ENCODE data around the gene KIF23.
"Not testable (repeated sequence)": the region's sequence is repeated elsewhere in the genome, so short reads cannot be mapped to it uniquely, and the experiment has no call there.

KIF23 gene

DNA sequence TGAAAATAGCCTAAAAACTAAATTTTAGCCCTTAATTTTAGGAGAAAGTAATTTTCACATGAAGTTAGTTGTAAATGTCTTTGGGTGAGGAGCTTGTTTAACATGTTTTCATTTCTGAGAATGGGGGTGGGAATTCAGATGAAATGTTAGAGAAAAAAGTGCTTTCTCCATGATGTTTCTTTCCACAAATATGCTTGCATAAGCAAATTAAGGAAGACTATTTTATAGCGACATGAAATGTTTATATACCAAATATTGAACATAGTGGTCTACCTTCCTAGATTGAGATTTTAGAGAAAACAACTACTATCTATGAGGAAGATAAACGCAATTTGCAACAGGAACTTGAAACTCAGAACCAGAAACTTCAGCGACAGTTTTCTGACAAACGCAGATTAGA, 25.5 kb downstream of the KIF23 start:
- DNase-seq = no peak

DNA sequence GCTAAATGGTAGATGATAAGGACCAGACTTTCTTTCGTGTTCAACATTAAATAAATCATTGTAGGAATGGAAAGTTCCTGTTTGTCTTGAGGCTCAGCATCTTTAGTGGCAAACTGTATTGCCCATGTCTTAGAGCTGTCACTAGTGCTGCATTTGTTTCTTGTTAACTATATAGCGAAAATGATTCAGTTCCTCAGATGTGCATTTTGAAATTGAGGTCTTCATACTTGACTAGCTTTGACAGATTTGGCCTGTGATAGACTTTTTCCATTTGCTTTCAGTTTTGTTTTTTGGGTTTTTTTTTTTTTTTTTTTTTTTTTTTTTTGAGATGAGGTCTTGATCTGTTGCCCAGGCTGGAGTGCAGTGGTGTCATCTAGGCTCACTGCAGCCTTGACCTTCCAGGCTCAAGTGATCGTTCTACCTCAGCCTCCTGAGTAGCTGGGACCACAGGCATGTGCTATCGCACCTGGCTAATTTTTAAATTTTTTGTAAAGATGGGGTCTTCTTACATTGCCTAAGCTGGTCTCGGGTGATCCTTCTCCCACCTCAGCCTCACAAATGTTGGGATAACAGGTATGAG, 29.0 kb downstream of the KIF23 start:
- DNase-seq = no peak

DNA sequence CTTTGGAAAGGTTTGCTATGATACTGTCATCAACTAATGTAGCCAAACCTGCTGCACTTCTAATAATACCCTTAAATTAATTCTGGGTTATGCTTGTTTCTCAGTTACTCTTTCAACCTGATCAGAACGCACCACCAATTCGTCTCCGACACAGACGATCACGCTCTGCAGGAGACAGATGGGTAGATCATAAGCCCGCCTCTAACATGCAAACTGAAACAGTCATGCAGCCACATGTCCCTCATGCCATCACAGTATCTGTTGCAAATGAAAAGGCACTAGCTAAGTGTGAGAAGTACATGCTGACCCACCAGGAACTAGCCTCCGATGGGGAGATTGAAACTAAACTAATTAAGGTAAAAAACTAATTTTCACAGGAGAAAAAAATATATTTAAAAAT, 30.5 kb downstream of the KIF23 start:
- DNase-seq = no peak

DNA sequence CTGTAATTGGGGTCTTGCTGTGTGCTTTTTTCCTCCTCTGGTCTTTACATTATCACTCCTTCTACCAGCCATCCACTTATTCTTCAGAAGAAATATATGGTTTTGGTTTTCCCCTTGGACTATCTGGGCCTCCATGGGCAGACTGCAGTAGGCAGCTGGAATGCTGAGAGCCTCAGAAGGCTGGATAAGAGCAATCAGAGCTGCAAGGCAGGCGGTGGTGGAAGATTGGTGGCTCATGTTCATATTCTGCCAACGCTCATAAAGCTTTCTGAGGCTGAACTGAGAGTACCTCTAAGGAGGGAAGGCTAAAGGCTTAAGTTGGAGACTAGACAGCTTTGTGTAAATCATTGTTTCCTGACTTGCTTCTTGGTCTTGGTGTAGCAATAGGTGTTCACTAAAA, 32.8 kb downstream of the KIF23 start:
- DNase-seq = no peak

DNA sequence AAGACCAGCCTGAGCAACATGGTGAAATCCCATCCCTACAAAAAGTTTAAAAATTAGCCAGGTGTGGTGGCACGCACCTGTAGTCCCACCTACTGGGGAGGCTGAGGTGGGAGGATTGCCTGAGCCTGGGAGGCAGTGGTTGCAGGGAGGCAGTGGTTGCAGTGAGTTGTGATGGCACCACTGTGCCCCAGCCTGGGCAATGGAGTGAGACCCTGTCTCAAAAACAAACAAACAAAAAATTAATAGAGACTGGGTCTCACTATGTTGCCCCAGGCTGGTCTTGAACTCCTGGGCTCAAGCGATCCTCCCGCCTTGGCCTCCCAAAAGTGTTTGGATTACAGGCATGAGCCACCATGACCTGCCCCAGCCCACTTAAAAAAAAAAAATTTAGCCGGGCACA, 36.1 kb downstream of the KIF23 start:
- not testable (repeated sequence) for DNase-seq

DNA sequence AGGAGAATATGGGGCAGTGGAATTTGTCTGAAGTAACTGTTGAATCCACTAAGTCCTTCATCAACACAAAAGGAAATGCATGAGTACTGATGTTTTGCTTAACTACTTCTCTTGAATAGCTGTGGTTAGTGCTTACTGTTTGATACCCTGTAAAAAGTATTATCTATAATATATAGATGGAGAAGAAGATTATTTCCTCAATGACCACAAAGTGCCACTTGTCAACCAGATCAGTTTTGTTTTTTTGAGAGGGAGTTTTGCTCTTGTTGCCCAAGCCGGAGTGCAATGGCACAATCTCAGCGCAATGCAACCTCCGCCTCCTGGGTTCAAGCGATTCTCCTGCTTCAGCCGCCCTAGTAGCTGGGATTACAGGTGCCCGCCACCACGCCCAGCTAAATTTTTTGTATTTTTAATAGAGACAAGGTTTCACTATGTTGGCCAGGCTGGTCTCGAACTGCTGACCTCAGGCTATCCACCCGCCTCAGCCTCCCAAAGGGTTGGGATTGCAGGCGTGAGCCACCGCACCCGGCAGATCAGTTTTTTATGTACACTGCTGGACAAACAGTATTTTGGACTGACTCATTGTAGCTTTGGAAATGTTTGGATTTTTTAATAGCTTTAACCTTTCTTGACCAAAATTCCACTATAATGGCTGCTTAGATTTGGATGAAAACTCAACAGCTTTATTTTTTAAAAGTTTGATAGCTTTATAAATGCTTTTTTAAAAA, 37.0 kb downstream of the KIF23 start:
- DNase-seq = no peak

DNA sequence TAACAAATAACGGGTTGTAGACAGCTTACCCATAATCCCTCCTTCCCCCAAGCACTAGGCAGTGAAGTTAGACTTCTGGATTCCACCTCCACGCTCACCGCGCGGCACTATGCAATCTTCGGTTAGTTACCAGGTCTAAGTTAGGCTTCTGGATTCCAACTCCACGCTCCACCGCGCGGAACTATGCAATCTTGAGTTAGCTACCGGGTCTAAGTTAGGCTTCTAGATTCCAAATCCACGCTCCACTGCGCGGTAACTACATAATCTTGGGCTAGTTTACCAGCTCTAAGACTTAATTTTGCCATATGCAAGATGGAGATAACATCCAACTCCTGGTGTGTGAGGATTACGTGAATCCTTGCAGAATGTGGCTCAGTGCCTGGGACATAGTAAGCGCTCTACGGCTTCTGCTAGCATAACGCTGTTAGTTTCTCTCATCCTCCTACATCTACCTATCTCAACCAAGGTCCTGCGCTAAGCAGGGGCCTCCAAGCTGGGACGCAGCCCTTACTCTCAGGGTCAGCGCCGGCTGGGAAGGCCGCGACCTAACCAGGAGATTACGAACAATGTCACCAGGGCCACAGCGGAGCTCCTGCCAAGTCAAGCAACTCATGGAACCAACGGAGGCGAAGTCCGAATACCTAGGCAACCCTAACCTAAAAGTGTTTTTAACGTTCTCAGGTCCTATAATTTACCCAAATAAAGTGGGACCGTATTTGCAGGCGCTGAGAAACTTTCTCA, 38.0 kb downstream of the KIF23 start:
- peak; percentile 89 for DNase-seq

DNA sequence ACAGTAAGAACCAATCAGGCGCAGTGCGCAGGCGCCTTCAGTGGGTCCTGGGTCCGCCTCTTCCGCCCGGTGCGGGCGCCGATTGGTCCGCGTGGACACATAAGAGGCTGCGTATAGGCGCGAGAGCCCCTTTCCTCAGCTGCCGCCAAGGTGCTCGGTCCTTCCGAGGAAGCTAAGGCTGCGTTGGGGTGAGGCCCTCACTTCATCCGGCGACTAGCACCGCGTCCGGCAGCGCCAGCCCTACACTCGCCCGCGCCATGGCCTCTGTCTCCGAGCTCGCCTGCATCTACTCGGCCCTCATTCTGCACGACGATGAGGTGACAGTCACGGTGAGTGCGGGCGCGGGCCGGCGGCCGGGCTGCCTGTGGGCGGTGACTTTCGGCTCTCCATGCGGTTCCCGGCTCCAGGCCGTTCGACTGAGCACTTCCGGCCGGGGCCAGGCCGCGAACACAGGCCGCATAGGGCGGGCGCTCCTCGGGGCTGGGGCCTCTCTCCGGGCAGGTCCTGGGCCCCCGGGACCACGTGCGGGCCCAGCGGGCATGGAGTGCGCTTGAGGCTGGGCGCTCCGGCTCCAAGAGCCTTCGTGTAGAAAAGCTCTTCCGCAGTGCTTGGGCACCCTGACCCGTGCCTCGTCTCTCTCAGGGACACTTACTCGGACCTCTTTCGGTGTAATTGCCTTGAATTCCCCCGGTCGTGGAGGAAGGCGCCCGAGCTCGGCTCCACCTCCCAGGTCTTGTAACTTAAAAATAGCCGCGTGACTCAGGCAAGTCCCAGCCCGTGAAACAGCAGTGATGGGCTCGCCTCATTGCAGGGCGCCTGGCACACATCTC, 38.8 kb downstream of the KIF23 start, which contains the start of gene RPLP1:
RPLP1 (plus strand) TSS at position 127 of the 830 bp plus-strand sequence; CDS start at position 258, 131 bp downstream.
- DNase-seq = peak; percentile 97

DNA sequence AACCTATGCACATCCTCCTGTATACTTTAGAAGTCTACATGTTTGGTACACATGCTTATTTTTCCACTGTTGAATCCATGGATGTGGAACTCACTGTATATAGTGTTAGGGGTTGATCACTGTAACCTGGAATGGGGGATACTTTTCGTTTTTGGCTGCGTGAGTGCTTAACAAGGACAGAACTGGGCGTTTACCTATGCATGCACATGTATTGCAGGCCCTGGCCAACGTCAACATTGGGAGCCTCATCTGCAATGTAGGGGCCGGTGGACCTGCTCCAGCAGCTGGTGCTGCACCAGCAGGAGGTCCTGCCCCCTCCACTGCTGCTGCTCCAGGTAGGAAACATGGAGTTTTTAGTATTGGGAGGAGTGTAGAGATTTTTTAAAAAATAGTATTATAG, 40.8 kb downstream of the KIF23 start:
- DNase-seq = peak; percentile 23

DNA sequence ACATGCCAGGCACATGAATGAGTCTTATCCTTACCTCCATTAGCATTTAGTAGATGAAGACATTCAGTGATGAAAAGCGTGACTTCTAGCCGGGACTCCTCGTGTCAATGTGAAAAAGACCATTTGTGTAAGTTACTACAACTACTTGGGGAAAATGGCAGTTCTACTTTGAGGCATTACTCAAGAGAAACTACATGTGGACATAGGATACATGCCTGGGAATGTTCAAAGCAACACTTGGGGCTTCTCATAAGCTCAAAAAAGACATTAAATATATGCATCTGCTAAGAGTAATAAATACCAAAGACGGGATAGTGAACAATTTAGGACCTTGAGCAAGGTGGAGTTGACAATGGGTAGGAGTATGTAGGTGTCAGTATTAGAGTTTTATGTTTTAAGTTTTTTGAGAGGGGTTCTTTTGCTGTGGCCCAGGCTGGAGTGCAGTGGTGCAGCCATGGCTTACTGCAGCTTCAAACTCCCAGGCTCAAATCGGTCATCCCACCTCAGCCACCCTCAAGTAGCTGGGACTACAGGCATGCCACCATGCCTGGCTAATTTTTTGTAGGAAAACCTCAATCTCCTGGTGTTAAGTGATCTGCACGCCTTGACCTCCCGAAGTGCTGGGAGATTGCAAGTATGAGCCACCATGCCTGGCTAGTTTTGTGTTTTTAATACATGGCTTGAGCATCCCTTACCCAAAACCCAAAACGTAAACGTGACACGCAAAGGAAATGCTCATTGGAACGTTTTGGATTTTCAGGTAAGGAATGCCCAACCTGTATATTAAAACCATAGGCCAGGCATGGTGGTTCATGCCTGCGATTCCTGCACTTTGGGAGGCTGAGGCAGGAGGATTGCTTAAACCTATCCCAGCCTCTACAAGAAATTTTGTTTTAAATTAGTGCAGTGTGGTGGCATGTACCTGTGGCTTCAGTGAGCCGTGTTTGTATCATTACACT, 42.3 kb downstream of the KIF23 start:
- peak; percentile 28 for DNase-seq

DNA sequence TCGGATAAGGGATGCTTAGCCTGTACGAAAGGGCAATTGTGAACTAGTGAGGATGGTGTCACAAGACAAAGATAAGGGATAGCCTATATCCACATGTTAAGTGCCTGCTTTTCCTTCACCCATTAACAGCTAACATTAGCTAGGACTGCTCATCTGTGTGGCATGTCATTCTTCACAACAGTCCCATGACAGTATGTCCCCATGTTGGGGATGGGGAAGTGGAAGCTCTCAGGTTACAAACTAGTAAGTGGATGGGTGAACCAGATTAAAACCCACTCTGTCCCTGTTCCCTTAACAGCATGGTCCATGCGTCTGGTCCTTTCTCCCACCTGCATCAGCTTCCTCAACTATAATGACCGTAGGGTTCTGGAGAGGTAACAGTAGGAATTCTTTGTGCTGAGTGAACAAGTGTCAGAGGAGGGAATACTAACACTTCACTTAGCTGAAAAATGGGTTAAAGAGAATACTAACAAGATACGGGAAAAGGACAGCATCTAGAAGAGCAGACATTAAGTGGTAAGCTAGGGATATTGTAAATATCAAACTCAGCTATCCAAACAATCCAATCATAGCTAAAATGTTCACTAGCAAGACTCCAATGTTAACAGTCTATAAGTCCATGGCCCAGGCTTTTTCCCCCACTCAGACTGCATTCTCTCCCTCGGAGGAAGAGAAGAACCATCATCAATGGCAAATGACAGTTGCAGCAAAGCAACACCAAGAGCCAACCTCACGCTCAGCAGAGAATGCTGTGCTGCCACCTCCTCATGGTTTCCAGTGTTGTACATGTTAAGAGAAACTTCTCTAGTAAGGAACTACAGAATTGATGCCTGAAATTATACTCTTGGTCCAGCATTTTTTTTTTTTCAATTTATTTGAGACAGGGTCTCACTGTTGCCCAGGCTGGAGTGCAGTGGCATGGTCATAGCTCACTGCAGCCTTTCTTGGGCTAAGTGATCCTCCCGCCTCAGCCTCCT, 43.4 kb downstream of the KIF23 start:
- peak; percentile 53 for DNase-seq

DNA sequence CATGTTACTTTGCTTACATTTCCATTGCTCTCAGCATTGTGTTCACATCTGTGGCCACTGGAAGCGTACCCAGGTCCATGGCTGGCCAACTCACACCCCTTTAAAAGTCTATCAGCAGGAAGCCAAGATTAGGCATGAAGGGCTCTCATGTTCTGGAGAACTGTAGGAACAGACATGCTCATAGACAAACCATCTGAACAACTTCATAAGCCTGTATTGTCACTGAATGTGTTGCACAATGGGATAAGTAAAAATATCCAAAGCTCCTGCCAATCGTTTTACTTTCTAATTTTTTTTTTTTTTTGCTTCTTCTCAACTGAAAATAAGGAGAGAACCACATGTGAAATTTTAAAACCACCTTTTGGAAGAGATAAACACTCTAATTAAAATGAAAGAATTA, 44.9 kb downstream of the KIF23 start:
- no peak for DNase-seq

DNA sequence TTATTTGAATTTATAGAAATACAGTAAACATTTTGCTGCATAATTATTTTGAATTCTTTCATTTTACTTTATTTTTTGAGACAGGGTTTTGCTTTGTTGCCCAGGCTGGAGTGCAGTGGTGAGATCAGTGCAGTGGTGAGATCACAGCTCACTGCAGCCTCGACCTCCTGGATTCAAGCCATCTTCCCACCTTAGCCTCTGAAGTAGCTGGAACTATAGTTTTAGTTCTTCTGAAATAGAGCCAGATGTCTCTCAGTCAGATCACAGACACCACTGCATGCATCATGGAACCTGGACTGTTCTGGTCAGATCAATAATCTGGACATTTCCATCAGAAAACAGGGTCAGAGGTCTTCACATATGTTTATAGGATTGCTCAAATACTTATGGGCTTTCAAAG, 46.3 kb downstream of the KIF23 start:
- DNase-seq = no peak

DNA sequence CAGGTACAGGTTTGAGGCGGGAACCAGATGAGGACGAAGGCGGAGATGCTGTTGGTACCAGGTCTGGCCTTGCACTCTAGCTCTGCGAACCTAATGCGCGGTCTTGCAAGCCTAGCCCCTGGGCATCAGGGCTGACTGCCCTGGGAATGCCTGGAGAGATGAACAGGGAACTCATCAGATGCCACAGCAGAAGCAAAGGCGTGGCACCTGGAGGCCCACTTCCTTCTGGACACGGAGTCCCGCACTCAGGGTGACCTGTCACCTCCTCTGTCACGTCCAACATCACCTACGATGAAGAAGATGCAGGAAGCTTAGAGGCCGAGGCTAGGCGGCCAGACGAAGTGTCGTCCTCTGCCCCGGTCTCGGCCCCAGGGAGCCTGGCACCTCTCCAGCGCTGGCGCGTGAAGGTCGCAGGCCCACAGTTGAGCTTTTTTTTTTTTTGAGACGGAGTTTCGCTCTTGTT, 47.9 kb downstream of the KIF23 start:
- no peak for DNase-seq

DNA sequence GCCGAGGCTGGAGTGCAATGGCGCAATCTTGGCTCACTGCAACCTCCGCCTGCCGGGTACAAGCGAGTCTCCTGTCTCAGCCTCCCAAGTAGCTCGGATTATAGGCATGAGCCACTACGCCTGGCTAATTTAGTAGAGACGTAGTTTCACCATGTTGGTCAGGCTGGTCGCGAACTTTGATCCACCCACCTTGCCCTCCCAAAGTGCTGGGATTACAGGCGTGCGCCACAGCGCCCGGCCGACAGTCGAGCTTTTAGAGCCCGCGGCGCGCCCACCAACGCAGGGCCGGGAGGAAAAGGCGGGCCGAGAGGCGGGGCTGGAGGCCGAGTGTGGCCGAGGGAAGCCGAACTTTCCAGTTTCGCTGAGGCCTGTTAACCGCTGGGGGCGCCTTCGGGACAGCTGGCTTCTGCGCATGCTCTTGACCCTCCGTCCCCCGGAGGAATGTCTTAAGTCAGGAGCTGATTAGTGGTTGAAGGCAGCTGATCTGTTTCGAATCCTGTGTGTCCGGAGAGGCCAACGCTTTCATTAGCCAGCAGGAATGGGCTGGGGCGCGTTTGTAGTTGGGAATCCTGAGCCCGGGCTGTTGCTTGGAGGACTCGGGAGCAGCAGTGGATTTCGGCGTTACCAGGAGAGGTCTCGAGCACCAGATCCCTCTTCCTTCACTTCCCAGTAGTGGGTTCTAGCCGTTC, 48.5 kb downstream of the KIF23 start:
- peak; percentile 96 for DNase-seq

DNA sequence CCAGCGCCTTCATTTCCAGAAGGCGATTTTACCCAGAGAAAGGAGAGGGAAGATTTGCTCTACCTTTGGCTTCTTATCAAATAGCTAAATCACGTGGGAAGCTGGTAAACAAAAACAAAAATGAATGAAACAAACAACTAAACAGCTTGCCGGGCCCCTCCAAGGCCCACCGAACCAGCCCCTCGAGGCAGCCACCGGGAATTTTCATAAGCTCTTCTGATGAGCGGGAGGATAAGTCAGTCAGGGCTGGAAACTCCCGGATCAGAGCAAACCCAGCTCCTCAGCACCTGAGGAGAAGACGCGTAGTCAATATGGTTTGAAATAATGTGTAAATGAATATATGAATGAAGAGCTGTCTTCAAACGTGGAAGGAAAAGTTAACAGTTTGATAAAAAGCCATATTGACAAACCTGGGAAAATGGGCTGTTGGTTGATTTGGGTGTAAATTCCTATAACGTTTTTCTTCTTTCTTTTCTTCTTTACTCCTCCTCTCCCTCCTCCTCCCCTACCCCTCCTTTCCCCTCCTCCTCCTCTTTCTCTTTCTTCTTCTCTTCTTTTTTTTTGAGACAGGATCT, 49.1 kb downstream of the KIF23 start:
- no peak for DNase-seq

DNA sequence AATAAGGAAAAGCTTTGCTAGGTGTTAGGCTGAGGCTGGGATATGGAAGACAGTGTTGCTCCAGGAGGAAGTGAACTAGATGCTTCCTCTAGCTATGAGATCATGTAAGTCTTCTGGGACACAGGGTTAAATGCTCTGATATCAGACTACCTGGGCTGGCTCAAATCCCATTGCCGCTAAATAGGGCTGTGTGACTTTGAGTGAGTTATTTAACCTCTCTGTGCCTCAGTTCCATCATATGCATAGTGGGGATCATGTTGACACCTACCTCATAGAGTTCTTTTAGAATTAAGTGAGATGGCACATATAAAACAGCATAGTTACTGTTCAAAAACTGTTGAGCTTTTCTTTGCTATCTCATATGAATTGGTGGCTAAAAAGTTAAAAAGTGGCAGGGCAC, 51.1 kb downstream of the KIF23 start:
- no peak for DNase-seq

DNA sequence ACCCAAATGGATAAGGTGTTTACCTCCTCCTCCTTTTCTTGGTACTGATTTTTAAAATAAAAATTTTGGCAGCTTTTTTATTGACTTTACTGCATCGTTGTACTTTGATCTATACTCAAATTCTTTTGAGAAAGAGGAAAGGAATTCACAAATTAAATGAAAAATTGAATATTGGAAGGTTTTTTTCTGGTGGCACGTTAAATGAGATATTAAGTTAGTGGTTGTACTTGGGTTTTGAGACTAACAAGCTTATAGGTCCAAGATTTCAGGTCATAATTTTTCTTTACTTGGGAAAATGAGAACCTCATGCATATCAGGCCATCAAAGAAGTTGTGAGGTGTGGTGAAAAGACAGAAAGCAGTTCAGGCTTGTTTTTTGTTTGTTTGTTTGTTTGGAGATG, 52.6 kb downstream of the KIF23 start:
- DNase-seq = no peak

DNA sequence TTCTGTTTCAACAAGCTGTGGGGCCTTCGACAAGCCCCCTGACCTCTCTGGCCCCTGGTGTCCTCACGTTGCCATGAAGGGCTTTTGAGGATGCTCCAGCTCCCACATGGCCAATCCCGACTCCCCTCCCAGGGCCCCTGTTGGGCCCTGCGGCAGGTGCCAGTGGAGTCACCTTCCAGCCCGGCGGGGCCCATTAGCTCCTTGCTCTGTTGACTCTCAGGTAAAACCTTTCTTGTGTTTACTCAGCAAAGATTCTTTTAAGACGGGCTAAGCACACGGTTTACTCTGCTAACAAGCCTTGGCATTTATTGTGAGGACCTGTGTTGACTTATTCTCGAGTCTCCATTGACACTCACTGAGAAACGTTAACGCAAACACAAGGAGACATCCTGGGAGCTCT, 53.5 kb downstream of the KIF23 start:
- no peak for DNase-seq

All from hematopoietic multipotent progenitor cell treated with erythropoietin and hydrocortisone succinate and interleukin-3 and kit ligand, for 8 days (in vitro differentiated cells).